ENCODE results near the gene NVL.

The NVL gene

GRCh38 chr1:224333939-224334786 is 4.2 kb upstream of the NVL start:
- DNase-seq (ENCODE audit: low read depth): peak; percentile 84

- DNase-seq (ENCODE audit: low read depth): peak; percentile 73
Observed at GRCh38 chr1:224333309-224333926, 3.4 kb upstream of the NVL start.

GRCh38 chr1:224331824-224332223 is 1.9 kb upstream of the NVL start:
- DNase-seq (ENCODE audit: low read depth): no peak

GRCh38 chr1:224331326-224331725 is 1.4 kb upstream of the NVL start:
- no peak for DNase-seq (ENCODE audit: low read depth)

- no peak for DNase-seq (ENCODE audit: low read depth)
Observed at GRCh38 chr1:224329484-224329841, 509 bp downstream of the NVL start.

GRCh38 chr1:224328644-224329043 is 1.3 kb downstream of the NVL start:
- no peak for DNase-seq (ENCODE audit: low read depth)

- no peak for DNase-seq (ENCODE audit: low read depth)
Observed at GRCh38 chr1:224325959-224326358, 4.0 kb downstream of the NVL start.

- DNase-seq (ENCODE audit: low read depth): no peak
Observed at GRCh38 chr1:224321706-224322105, 8.3 kb downstream of the NVL start.

- DNase-seq (ENCODE audit: low read depth): no peak
Observed at GRCh38 chr1:224317383-224318045, 12.5 kb downstream of the NVL start.

- DNase-seq (ENCODE audit: low read depth): no peak
Observed at GRCh38 chr1:224312025-224312424, 17.9 kb downstream of the NVL start.

GRCh38 chr1:224311503-224311902 is 18.5 kb downstream of the NVL start:
- peak; percentile 17 for DNase-seq (ENCODE audit: low read depth)

- no peak for DNase-seq (ENCODE audit: low read depth)
Observed at GRCh38 chr1:224308064-224308463, 21.9 kb downstream of the NVL start.

- no peak for DNase-seq (ENCODE audit: low read depth)
Observed at GRCh38 chr1:224304767-224305166, 25.2 kb downstream of the NVL start.

GRCh38 chr1:224302947-224303346 is 27.0 kb downstream of the NVL start:
- no peak for DNase-seq (ENCODE audit: low read depth)

GRCh38 chr1:224301391-224301790 is 28.6 kb downstream of the NVL start:
- DNase-seq (ENCODE audit: low read depth): no peak

GRCh38 chr1:224300346-224300745 is 29.6 kb downstream of the NVL start:
- peak; percentile 83 for DNase-seq (ENCODE audit: low read depth)

GRCh38 chr1:224298346-224299330 is 31.3 kb downstream of the NVL start:
- peak; percentile 14 for DNase-seq (ENCODE audit: low read depth)

- no peak for DNase-seq (ENCODE audit: low read depth)
Observed at GRCh38 chr1:224294775-224295174, 35.2 kb downstream of the NVL start.

- peak; percentile 18 for DNase-seq (ENCODE audit: low read depth)
Observed at GRCh38 chr1:224292419-224292818, 37.6 kb downstream of the NVL start.

- no peak for DNase-seq (ENCODE audit: low read depth)
Observed at GRCh38 chr1:224289396-224289795, 40.6 kb downstream of the NVL start.

GRCh38 chr1:224287714-224288113 is 42.3 kb downstream of the NVL start:
- DNase-seq (ENCODE audit: low read depth): no peak

GRCh38 chr1:224282140-224282539 is 47.8 kb downstream of the NVL start:
- no peak for DNase-seq (ENCODE audit: low read depth)
